Measurements from ENCODE around the gene PRODH2. TPM values are rescaled to one million over a fixed set of nuclear protein-coding genes. Genes with fewer than 3 reads are reported as not detected.

PRODH2 gene
- total and polyA plus RNA-seq, 2 of the 13 experiments (the other 11 are each of a cell fraction or from before 2014, with no cell fraction given), result 86.7 to 118 TPM

- TF ChIP-seq CBX2 (IDR thresholded peaks at IDR 0.05; ENCODE audit: low read depth, low read length) (no peak), CBX2 (CRISPR knock-in tag; IDR thresholded peaks at IDR 0.05; ENCODE audit: low read depth) (no peak), KLF15 (CRISPR knock-in tag; IDR thresholded peaks at IDR 0.05; ENCODE audit: borderline replicate concordance) (no peak), ASH2L (IDR thresholded peaks at IDR 0.05; ENCODE audit: insufficient read length, low read depth, low read length) (no peak), ZNF280D (CRISPR knock-in tag; IDR thresholded peaks at IDR 0.05) (no peak), DNMT1 (CRISPR knock-in tag; IDR thresholded peaks at IDR 0.05) (no peak), RAD51 (IDR thresholded peaks at IDR 0.05; ENCODE audit: borderline replicate concordance) (no peak), SNAPC5 (CRISPR knock-in tag; IDR thresholded peaks at IDR 0.05; ENCODE audit: borderline replicate concordance) (no peak), SALL1 (CRISPR knock-in tag; IDR thresholded peaks at IDR 0.05) (peak; percentile 75; the same call in 1 of the 2 replicates), IRX3 (CRISPR knock-in tag; IDR thresholded peaks at IDR 0.05; ENCODE audit: borderline replicate concordance, low read depth) (no peak), ZFAT (CRISPR knock-in tag; conservative IDR thresholded peaks at IDR 0.05) (no peak), ZC3H4 (CRISPR knock-in tag; IDR thresholded peaks at IDR 0.05; ENCODE audit: borderline replicate concordance) (no peak), ZMYM2 (CRISPR knock-in tag; IDR thresholded peaks at IDR 0.05) (0 out of 2 replicates have a peak, but pooled peaks have one; percentile 41), ZNF296 (CRISPR knock-in tag; conservative IDR thresholded peaks at IDR 0.05) (no peak)
Observed at GRCh38 chr19:35812220-35813042, at the start of gene PRODH2 (continued).
